Prostate gland (tissue), 2 donors: Measurements from ENCODE around the gene NDUFB3.

Experiments used
- CTCF ChIP-seq, 4 experiments: fragments of 200-600 bp in 2 of 4; fragments of 450-650 bp in 2 of 4; sonication (generic) in 2 of 4; IDR thresholded peaks; 1 replicate in 3 of 4; 2 replicates in 1 of 4; pipeline ENCODE4 v1.5.1; 2016 to 2019; ENCODE audit warnings: antibody characterized with exemption in 4 of 4, mild to moderate bottlenecking in 2 of 4, moderate library complexity in 2 of 4
- POLR2A ChIP-seq: fragments of 450-650 bp; IDR thresholded peaks from one replicate; pipeline ENCODE4 v1.6.1; 2016; ENCODE audit warnings: antibody characterized with exemption, mild to moderate bottlenecking

DNA sequence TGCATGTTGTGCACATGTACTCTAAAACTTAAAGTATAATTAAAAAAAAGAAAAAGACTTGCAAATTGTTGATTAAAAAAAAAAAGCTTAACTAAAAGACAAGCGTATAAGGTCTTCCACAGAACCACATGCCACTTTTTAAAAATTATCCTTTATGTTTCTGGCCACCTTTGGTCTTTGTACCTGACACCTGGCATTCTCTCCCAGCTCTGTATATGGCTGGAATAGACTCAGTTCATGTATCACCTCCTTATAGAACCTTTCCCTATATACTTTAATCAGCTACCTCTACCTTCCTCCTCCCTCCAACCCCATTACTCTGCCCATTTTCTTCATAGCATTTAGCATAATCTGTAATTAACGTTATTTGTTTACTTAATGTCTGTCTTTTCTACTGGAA, 32.9 kb upstream of the NDUFB3 start:
- TF ChIP-seq POLR2A (no peak), CTCF (IDR thresholded peaks at IDR 0.05) (no peak)
